ENCODE results near the gene DNHD1. TPM values are rescaled to one million over a fixed set of nuclear protein-coding genes. Genes with fewer than 3 reads are reported as not detected.

Gene DNHD1
- total RNA-seq, 3 donors from 2014 or later (not counting 1 experiment from before 2014, with no cell fraction given), result 29.6 to 38.3 (median 31.4) TPM

DNA sequence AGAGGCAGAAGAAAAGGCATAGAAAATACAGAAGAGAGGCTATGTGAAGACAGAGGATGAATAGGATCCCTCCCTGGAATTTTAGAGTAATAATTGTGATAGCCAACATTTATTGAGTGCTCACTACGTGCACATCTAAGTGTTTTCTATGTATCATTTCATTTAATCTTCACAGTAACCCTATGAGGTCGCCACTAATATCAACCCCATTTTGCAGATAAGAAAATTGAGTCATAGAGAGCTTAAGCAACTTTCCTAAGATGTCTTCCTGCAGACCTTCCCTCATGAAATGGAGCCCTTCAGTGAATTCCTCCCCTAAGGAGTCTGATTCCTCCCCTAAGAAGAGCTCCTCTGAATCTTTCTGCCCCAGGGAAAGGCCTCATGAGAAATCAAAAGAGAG is 68.2 kb downstream of the DNHD1 start:
- intact Hi-C loops (cut with micrococcal nuclease), result no loop called here
- H3K36me3 ChIP-seq (ENCODE audit: control insufficient read depth, insufficient read depth, low read length), result no peaks in the 10 kb centered on the region
- Mint-ChIP-seq H3K4me3 (no peak overlapping the region), H3K9me3 (no peaks in the 10 kb centered on the region), H3K27ac (no peak overlapping the region), H3K27me3 (ENCODE audit: low read depth in 2 of 2) (no peaks in the 10 kb centered on the region), H3K4me1 (peaks cover 0 to 7% of the 10 kb centered on the region in 2 donors), H3K36me3 (no peaks in the 10 kb centered on the region)
- H3K27me3 ChIP-seq (ENCODE audit: control insufficient read depth, insufficient read depth, low read length), result no peaks in the 10 kb centered on the region
- DNase-seq (no peak), ATAC-seq (no peak)
- no peaks in the 10 kb centered on the region for H3K4me1 ChIP-seq (ENCODE audit: control insufficient read depth, insufficient read depth, low read length)
- no peak overlapping the region for H3K27ac ChIP-seq (ENCODE audit: low read length)
- TF ChIP-seq CTCF (IDR thresholded peaks at IDR 0.05), result no peak
- 50% methylated on average over 2 of the region's 2 CpGs for WGBS (ENCODE audit: insufficient coverage)
- no peaks in the 10 kb centered on the region for H3K9me3 ChIP-seq (ENCODE audit: control insufficient read depth, insufficient read depth, low read length)
- no peak overlapping the region for H3K4me3 ChIP-seq (ENCODE audit: low read length)

DNA sequence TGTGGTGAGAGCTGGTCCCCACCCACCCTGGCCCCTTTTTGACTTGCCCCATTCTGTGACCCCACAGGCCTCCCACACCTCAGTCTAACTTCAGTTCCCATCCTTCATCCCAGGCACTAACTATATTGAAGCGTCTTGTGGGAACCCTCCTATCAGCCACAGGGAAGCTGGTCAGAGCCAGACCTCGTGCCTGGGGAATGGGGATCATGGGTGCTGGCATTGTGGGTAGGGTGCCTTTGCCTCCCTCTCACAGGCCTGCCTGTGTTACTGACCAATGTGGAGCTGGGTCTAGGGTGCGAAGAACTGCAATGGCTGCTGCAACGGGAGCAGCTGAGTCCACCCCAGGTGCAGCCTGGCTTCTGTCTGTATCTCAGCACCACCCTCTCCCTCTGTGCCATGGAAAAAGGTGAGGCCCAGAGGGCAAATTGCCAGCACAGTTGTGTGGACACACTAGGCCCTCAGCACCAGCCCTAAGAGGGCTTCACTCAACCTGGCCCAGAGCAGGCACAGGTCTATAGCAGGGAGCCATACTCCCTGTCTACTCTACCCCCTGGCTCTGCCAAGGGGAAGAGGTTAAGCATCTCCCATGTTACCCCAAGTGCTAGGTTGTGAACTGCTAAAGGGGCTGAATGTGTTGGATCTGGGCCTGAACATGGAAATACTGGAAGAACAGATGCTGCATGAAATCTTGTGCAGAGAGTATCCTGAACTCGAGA is 69.1 kb downstream of the DNHD1 start:
- H3K27ac ChIP-seq (ENCODE audit: low read length), result no peak overlapping the region
- no peak for DNase-seq
- WGBS (ENCODE audit: insufficient coverage), result 96% methylated on average over 5 of the region's 5 CpGs
- no peak overlapping the region for H3K4me3 Mint-ChIP-seq
- no peaks in the 10 kb centered on the region for H3K9me3 ChIP-seq (ENCODE audit: control insufficient read depth, insufficient read depth, low read length)
- TF ChIP-seq CTCF (IDR thresholded peaks at IDR 0.05), result no peak
- no peaks in the 10 kb centered on the region for H3K4me1 ChIP-seq (ENCODE audit: control insufficient read depth, insufficient read depth, low read length)
- intact Hi-C loops (cut with micrococcal nuclease), result no loop called here
- no peak for ATAC-seq
- no peak overlapping the region for H3K4me3 ChIP-seq (ENCODE audit: low read length)
- H3K27ac Mint-ChIP-seq, result no peak overlapping the region
- H3K36me3 Mint-ChIP-seq, result no peaks in the 10 kb centered on the region
- H3K9me3 Mint-ChIP-seq, result no peaks in the 10 kb centered on the region
- no peaks in the 10 kb centered on the region for H3K27me3 ChIP-seq (ENCODE audit: control insufficient read depth, insufficient read depth, low read length)
- H3K4me1 Mint-ChIP-seq, result peaks cover 0 to 7% of the 10 kb centered on the region in 2 donors
- no peaks in the 10 kb centered on the region for H3K36me3 ChIP-seq (ENCODE audit: control insufficient read depth, insufficient read depth, low read length)
- no peaks in the 10 kb centered on the region for H3K27me3 Mint-ChIP-seq (ENCODE audit: low read depth in 2 of 2)

- H3K4me1 Mint-ChIP-seq, result peaks cover 0 to 7% of the 10 kb centered on the region in 2 donors
- no peak overlapping the region for H3K4me3 Mint-ChIP-seq
- TF ChIP-seq CTCF (IDR thresholded peaks at IDR 0.05), result no peak
- intact Hi-C loops (cut with micrococcal nuclease), result no loop called here
- H3K36me3 Mint-ChIP-seq, result no peaks in the 10 kb centered on the region
- Histone ChIP-seq H3K36me3 (ENCODE audit: control insufficient read depth, insufficient read depth, low read length) (no peaks in the 10 kb centered on the region), H3K9me3 (ENCODE audit: control insufficient read depth, insufficient read depth, low read length) (no peaks in the 10 kb centered on the region), H3K27ac (ENCODE audit: low read length) (no peak overlapping the region), H3K27me3 (ENCODE audit: control insufficient read depth, insufficient read depth, low read length) (no peaks in the 10 kb centered on the region), H3K4me3 (ENCODE audit: low read length) (no peak overlapping the region), H3K4me1 (ENCODE audit: control insufficient read depth, insufficient read depth, low read length) (no peaks in the 10 kb centered on the region)
- ATAC-seq, result no peak
- no peaks in the 10 kb centered on the region for H3K27me3 Mint-ChIP-seq (ENCODE audit: low read depth in 2 of 2)
- no peaks in the 10 kb centered on the region for H3K9me3 Mint-ChIP-seq
- DNase-seq, result no peak
- 90% methylated on average over 13 of the region's 13 CpGs for WGBS (ENCODE audit: insufficient coverage)
- no peak overlapping the region for H3K27ac Mint-ChIP-seq
Observed at GRCh38 chr11:6566704-6567370, 69.8 kb downstream of the DNHD1 start.
